Stimulated activated naive B cell treated with anti-CD40 and anti-IgM and Interleukin-4, amounts not matched to agents 10 μg/mL and 1 μg/mL and 100 μg/mL, for 72 hours (primary cell): Measurements from ENCODE around the gene MUTYH.

Source experiments
- ATAC-seq, 2 donors: fragments of 150-1000 bp; cut with Tn5 transposase; replicated peaks; 2 replicates each; pipeline ENCODE4 v1.10.0; 2021; ENCODE audit warnings: moderate library complexity in 1 of 2
- DNase-seq: peaks from one replicate; pipeline ENCODE4 v3.0.0; 2021
- H3K27ac Mint-ChIP-seq: one replicate; pipeline ENCODE4 v1.8.0; 2022; ENCODE audit warnings: mild to moderate bottlenecking, mixed read lengths
- H3K27me3 Mint-ChIP-seq, 2 donors: one replicate each; pipeline ENCODE4 v1.8.0; 2022; ENCODE audit warnings: mixed read lengths in 2 of 2
- H3K36me3 Mint-ChIP-seq, 2 donors: one replicate each; pipeline ENCODE4 v1.8.0; 2022; ENCODE audit warnings: mixed read lengths in 2 of 2, mild to moderate bottlenecking in 1 of 2
- H3K4me1 Mint-ChIP-seq, 2 donors: one replicate each; pipeline ENCODE4 v1.8.0; 2022; ENCODE audit warnings: mixed read lengths in 2 of 2, mild to moderate bottlenecking in 1 of 2
- H3K4me3 Mint-ChIP-seq, 2 donors: one replicate each; pipeline ENCODE4 v1.8.0; 2022; ENCODE audit warnings: mild to moderate bottlenecking in 2 of 2, mixed read lengths in 2 of 2, moderate library complexity in 1 of 2
- H3K9me3 Mint-ChIP-seq, 2 donors: one replicate each; pipeline ENCODE4 v1.8.0; 2022; ENCODE audit warnings: mixed read lengths in 2 of 2, mild to moderate bottlenecking in 1 of 2

The MUTYH gene

DNA sequence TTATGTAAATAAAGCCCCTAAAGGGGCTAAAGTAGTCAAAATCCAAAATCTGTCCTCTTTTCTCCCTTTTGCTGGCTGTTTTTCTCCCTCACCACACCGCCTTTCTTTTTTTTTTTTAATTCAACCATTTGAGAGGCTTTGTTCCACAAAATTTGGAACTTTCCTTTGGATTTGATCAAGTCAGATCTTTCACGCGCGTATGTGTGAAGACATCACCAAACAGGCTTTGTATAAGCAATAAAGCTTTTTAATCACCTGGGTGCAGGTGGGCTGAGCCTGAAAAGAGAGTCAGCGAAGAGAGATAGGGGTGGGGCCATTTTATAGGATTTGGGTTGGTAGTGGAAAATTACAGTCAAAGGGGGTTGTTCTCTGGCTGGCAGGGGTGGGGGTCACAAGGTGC lies 18.8 kb downstream of the MUTYH start:
- H3K27ac Mint-ChIP-seq = no peak overlapping the region
- ATAC-seq = no peak

DNA sequence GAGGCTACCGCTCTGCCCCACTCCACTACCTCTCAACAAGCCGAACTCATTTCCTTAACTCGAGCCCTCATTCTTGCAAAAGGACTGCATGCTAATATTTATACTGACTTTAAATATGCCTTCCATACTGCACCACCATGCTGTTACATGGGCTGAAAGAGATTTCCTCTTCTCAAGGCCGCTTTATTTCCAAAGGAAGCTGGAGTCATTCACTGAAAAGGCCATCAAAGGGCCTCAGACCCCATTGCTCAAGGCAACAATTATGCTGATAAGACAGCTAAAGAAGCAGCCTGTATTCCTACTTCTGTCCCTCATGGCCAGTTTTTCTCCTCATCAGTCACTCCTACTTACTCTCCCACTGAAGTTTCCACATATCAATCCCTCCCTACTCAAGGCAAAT lies 20.5 kb downstream of the MUTYH start:
- no peak for ATAC-seq
- Mint-ChIP-seq H3K27me3 (no peaks in the 10 kb centered on the region), H3K9me3 (no peaks in the 10 kb centered on the region), H3K27ac (no peak overlapping the region), H3K36me3 (no peaks in the 10 kb centered on the region), H3K4me1 (no peaks in the 10 kb centered on the region), H3K4me3 (no peak overlapping the region)
- no peak for DNase-seq

More for the DNA sequence above, 18.8 kb downstream of the MUTYH start:
- peaks cover under 1 to 2% of the 10 kb centered on the region in 2 donors for H3K4me1 Mint-ChIP-seq
- H3K9me3 Mint-ChIP-seq = no peaks in the 10 kb centered on the region
- DNase-seq = no peak
- H3K27me3 Mint-ChIP-seq = no peaks in the 10 kb centered on the region
- H3K36me3 Mint-ChIP-seq = no peaks in the 10 kb centered on the region
- H3K4me3 Mint-ChIP-seq = no peak overlapping the region

DNA sequence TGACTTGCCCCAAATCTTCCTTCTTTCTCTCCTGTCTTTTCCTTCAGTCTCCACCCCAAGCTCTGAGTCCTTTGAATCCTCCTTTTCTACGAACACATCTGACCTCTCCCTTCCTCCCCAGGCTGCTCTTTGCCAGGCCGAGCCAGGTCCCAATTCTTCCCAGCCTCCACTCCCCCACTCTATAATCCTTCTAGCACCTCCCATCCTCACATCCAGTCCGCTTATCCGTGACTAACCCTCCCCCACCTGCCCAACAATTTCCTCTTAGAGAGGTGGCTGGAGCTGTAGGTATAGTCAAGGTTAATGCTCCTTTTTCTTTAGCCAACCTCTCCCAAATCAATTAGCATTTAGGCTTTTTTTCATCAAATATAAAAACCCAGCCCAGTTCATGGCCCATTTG lies 23.1 kb downstream of the MUTYH start:
- no peaks in the 10 kb centered on the region for H3K9me3 Mint-ChIP-seq
- no peaks in the 10 kb centered on the region for H3K36me3 Mint-ChIP-seq
- no peaks in the 10 kb centered on the region for H3K4me1 Mint-ChIP-seq
- ATAC-seq (no peak), DNase-seq (no peak)
- no peak overlapping the region for H3K4me3 Mint-ChIP-seq
- H3K27ac Mint-ChIP-seq = no peak overlapping the region
- peaks cover 0 to 3% of the 10 kb centered on the region in 2 donors for H3K27me3 Mint-ChIP-seq

DNA sequence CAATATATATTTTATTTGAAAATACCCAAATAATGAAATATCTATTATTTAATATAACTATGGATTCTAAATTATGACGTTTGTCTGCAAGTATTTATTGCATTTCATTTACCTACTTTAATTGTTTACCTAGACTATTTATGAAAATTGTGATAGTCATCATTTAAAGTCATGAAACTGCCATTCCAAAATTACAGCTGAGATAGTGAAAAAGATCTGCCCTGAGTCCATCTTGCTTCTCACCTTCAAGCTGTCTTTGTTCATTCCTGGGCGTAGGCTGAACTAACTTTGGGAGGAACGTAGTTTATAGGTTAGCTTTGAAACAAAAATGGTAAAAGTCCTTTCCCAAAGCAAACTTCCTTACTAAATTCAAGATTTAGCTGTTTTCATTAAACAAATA lies 26.0 kb downstream of the MUTYH start:
- no peak for ATAC-seq
- Mint-ChIP-seq H3K27me3 (peaks cover 0 to 3% of the 10 kb centered on the region in 2 donors), H3K36me3 (no peaks in the 10 kb centered on the region)

DNA sequence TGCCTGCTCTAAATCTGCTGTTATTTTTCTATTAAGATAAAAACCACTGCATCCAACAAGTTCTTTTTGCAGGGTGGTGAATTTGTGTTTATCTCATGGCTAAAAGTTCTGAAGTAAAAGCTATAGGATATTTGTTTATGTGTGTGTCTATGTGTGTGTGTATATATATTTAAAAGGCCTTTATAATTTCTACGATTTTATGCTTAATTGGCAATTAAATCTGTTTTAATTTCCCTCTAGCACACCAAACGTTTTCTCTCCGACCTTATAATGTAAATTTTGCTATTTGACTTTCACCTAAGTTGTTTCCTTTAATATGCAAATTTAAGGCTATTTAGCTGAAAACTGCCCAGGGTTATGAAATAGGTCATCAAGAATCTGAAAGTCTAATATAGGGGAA lies 33.3 kb downstream of the MUTYH start:
- Mint-ChIP-seq H3K27me3 (no peaks in the 10 kb centered on the region), H3K27ac (peak overlapping the region; percentile 91), H3K4me3 (no peak overlapping the region), H3K36me3 (no peaks in the 10 kb centered on the region), H3K9me3 (peaks cover 0 to 3% of the 10 kb centered on the region in 2 donors), H3K4me1 (peaks cover 21 to 46% of the 10 kb centered on the region in 2 donors)
- no peak for DNase-seq
- no peak for ATAC-seq

More for the DNA sequence above, 26.0 kb downstream of the MUTYH start:
- no peak overlapping the region for H3K27ac Mint-ChIP-seq
- no peak overlapping the region for H3K4me3 Mint-ChIP-seq
- DNase-seq = no peak
- no peaks in the 10 kb centered on the region for H3K4me1 Mint-ChIP-seq
- H3K9me3 Mint-ChIP-seq = no peaks in the 10 kb centered on the region

DNA sequence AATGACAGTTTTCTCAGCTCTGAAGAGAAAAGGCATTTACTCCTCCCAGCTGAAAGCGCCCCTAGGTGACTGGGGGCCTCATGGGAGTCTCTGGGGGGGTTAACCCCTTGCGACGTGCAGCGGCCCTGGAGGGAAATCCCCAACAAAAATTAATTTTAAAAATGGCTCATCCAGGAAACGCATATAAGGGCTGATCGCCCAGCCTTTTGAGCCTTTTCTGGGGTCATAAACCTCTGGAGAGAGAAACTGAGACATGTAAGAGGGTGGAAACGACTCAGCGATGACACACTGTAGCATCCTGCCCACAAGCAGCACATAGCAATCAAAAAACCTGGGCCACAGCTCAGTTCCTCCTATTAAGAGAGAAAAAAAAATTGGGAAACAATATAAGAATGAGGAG lies 33.9 kb downstream of the MUTYH start:
- Mint-ChIP-seq H3K27ac (peak overlapping the region; percentile 91), H3K4me3 (peak overlapping the region; percentile 25 to 71), H3K9me3 (peaks cover 0 to 3% of the 10 kb centered on the region in 2 donors), H3K36me3 (no peaks in the 10 kb centered on the region), H3K27me3 (no peaks in the 10 kb centered on the region), H3K4me1 (peaks cover 24 to 50% of the 10 kb centered on the region in 2 donors)
- DNase-seq (peak; percentile 41), ATAC-seq (peak; percentile 14 to 20)

DNA sequence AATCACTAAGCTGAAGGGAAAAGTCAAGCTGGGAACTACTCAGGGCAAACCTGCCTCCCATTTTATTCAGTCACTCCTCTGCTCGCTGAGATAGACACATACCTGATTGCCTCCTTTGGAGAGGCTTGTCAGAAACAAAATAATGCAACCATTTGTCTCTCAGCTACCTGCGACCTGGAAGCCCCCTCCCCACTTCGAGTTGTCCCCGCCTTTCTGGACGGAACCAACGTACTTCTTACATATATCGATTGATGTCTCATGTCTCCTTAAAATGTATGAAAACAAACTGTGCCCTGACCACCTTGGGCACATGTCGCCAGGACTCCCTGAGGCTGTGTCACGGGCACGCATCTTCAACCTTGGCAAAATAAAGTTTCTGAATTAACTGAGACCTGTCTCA lies 35.0 kb downstream of the MUTYH start:
- Mint-ChIP-seq H3K27me3 (no peaks in the 10 kb centered on the region), H3K36me3 (no peaks in the 10 kb centered on the region), H3K27ac (peak overlapping the region; percentile 96), H3K9me3 (peaks cover 0 to 3% of the 10 kb centered on the region in 2 donors), H3K4me3 (peak overlapping the region; percentile 3 to 89), H3K4me1 (peaks cover 24 to 50% of the 10 kb centered on the region in 2 donors)
- DNase-seq = no peak
- ATAC-seq = no peak

DNA sequence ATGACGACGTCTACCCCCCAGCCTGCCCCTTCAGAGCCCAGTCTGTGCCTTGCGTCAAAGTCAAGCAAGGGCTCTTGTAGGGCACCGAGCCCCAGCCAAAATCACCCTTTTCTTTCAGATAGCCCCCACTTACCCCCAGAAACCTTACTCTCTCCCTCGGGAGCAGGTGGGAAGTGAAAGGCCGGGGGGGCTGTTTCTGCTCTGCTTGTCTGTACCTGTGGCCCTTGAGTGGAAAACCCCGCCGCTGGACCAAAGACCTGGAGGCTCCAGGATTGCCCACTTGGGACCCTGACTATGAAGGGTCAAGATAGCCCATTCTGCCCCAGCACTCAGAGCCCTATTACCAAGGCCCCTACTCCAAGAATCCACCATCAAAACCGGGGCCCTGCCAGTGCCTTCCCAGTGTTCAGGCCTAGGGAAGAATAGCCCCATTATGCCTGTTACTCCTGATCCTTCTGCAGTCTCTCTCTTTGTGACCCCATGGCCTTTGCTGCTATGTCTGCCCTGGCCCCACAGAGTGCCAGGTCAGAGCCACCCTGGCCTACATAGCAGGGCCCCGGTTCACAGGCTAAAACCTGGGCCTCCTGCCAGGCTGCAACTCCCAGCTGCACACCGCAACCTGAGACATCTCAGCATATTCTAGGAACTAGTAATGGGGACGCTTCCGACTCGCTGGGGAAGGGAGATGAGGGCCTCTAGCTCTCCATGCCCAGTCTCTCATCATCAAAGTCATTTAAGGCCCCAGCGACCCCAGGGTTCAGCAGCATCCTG lies 35.7 kb downstream of the MUTYH start:
- peaks cover 0 to 3% of the 10 kb centered on the region in 2 donors for H3K9me3 Mint-ChIP-seq
- H3K27me3 Mint-ChIP-seq = no peaks in the 10 kb centered on the region
- H3K4me3 Mint-ChIP-seq = peak overlapping the region; percentile 89 to 98
- H3K4me1 Mint-ChIP-seq = peaks cover 24 to 50% of the 10 kb centered on the region in 2 donors
- peak overlapping the region; percentile 96 for H3K27ac Mint-ChIP-seq
- no peak for ATAC-seq
- H3K36me3 Mint-ChIP-seq = no peaks in the 10 kb centered on the region
- DNase-seq = no peak

DNA sequence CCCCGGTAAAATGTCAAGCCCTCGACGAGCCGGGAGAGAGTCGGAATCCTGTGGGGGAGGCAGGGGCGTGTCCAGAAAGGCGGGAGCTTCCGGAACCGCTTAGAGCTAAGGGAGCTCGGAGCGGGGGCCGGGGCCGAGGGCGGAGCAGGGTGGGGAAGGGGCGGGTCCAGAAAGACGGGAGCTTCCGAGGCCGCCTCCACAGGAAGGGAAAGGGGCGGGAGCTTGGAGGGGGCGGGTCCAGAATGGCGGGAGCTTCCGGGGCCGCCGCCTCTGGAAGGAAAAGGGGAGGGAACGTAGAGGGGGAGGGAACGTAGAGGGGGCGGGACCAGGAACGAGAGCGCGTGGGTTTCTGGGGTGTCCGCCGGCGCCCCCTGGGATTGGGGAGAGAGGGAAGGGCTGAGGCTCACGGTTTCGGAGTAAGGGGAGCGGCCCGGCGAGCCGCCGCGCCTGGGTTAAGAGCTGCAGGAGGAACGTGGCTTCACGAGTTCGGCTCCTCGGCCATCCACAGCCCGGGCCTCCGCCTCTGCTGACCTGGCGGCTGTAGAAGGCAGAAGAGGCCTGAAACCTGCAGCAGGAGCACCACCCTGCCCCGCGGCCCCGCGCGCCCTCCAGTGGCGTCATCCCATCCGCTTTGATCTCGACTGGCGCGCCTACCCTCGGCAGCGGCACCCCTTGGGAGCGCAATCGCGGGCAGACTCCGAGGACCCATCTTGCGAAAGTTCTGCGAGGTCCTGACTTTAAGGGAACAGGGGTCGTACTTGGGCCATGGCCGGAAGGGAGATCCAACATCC lies 36.5 kb downstream of the MUTYH start:
- DNase-seq = peak; percentile 92
- H3K27me3 Mint-ChIP-seq = no peaks in the 10 kb centered on the region
- peaks cover 0 to 3% of the 10 kb centered on the region in 2 donors for H3K9me3 Mint-ChIP-seq
- no peaks in the 10 kb centered on the region for H3K36me3 Mint-ChIP-seq
- H3K27ac Mint-ChIP-seq = peak overlapping the region; percentile 97
- ATAC-seq = peak; percentile 81 to 86
- peaks cover 24 to 50% of the 10 kb centered on the region in 2 donors for H3K4me1 Mint-ChIP-seq
- H3K4me3 Mint-ChIP-seq = peak overlapping the region; percentile 89 to 98

DNA sequence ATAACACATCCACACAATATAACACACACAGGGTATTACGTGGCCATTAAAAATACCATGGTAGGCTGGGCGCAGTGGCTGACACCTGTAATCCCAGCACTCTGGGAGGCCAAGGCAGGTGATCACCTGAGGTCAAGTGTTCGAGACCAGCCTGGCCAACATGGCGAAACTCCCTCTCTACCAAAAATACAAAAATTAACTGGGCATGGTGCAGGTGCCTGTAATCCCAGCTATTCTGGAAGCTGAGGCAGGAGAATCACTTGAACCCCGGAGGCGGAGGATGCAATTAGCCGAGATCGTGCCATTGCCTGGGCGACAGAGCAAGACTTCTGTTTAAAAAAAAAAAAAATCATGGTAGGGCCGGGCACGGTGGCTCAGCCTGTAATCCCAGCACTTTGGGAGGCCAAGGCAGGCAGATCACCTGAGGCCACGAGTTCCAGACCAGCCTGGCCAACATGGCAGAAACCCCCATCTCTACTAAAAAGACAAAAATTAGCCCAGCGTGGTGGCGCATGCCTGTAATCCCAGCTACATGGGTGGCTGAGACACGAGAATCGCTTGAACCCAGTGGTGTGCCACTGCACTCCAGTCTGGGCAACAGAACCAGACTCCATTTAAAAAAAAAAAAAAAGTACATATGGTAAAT lies 37.6 kb downstream of the MUTYH start:
- Mint-ChIP-seq H3K4me1 (peaks cover 24 to 50% of the 10 kb centered on the region in 2 donors), H3K4me3 (peak overlapping the region; percentile 6 to 98), H3K27me3 (no peaks in the 10 kb centered on the region), H3K27ac (peak overlapping the region; percentile 69), H3K9me3 (peaks cover 0 to 3% of the 10 kb centered on the region in 2 donors), H3K36me3 (no peaks in the 10 kb centered on the region)
- DNase-seq (no peak), ATAC-seq (no peak)

DNA sequence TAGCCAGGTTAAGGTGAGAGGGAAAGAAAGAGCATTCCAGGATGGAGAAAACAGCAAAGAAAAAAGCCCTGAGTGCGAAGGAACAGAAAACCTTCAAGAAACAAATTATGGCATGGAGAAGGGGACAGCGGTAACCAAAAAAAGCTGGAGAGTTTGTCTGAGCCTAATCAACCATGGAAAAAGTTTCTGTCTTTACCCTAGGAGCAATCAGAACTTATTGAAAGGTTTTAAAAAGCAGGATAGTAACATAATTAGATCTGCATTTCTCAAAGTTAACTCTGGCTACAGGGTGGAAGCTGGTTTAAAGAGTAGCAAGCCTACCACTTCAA lies 39.6 kb downstream of the MUTYH start:
- Mint-ChIP-seq H3K4me1 (peaks cover 16 to 36% of the 10 kb centered on the region in 2 donors), H3K27ac (no peak overlapping the region), H3K36me3 (no peaks in the 10 kb centered on the region), H3K9me3 (peaks cover 0 to 3% of the 10 kb centered on the region in 2 donors), H3K27me3 (no peaks in the 10 kb centered on the region), H3K4me3 (no peak overlapping the region)
- DNase-seq = no peak
- no peak for ATAC-seq

DNA sequence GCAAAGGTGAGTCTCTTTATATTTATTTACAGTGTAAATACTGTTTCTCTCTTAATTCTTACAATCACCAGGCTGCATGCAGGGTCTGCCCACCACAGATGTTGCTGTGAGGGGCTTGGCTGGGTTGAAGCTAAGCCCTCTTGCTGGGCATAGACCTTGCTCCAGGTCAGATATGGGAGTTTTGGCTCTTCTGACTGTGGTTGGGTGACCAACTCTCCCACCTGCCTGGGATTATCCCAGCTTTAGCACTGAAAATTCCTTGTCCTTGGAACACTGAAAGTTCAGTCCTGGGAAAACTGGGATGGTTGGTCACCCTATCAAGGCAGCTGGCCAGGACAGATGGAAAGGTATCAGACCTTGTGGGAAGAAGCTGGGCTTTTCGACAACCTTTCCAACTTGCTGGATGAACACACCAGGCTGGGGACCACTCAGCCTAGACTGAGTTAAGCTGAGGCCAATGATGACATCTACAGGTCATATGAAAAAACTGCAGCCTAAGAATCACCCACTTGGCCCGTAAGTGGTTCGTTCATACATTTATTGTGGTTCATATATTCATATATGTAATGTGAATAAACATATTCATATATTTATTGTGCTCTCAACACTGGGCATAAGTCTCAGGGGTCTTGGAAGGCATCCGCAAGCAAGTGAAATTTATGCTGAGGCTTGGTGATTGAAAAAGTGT lies 40.1 kb downstream of the MUTYH start:
- peaks cover 12 to 31% of the 10 kb centered on the region in 2 donors for H3K4me1 Mint-ChIP-seq
- H3K9me3 Mint-ChIP-seq = peaks cover 0 to under 1% of the 10 kb centered on the region in 2 donors
- DNase-seq (peak; percentile 11), ATAC-seq (peak; percentile 18 to 28)
- no peaks in the 10 kb centered on the region for H3K27me3 Mint-ChIP-seq
- no peaks in the 10 kb centered on the region for H3K36me3 Mint-ChIP-seq
- no peak overlapping the region for H3K4me3 Mint-ChIP-seq
- no peak overlapping the region for H3K27ac Mint-ChIP-seq

DNA sequence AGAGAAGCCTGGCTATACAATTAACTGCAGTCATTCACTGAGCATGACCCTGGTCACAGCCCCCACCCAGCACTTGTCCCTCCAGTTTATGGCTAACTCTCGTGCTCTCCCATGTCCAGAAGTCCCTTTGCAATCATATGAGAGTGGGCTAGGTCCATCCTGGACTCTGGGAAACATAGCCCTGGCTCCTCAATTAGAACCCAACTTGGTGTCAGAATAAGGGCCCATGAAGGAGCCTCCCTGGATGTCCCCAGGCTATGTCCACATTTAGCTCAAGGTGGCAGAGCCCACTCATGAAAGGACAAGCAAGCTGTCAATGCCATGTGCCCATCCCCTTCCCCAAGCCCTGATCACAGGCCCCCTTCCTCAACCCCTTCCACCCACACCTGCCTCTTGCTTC lies 40.9 kb downstream of the MUTYH start:
- Mint-ChIP-seq H3K4me3 (no peak overlapping the region), H3K27ac (no peak overlapping the region), H3K36me3 (no peaks in the 10 kb centered on the region), H3K4me1 (peaks cover 7 to 23% of the 10 kb centered on the region in 2 donors), H3K9me3 (no peaks in the 10 kb centered on the region), H3K27me3 (no peaks in the 10 kb centered on the region)
- ATAC-seq (no peak), DNase-seq (no peak)
